Endodermal cell (in vitro differentiated cells): ENCODE results near the gene RXRA. TPM values are rescaled to one million over a fixed set of nuclear protein-coding genes. Genes with fewer than 3 reads are reported as not detected.

ENCODE experiments used
- DNase-seq: peaks from one replicate; pipeline ENCODE4 v3.0.0-alpha.2; 2017
- H3K27ac ChIP-seq: 2 replicates; pipeline ENCODE4 v1.5.1; 2013; ENCODE audit warnings: mild to moderate bottlenecking, low read depth, low read length, moderate library complexity
- H3K27me3 ChIP-seq: 2 replicates; pipeline ENCODE4 v1.6.1; 2013; ENCODE audit warnings: mild to moderate bottlenecking, low read length, moderate library complexity; ENCODE audit not compliant: insufficient read depth, control insufficient read depth, poor library complexity, severe bottlenecking
- H3K36me3 ChIP-seq: 2 replicates; pipeline ENCODE4 v1.7.0; 2013; ENCODE audit warnings: mild to moderate bottlenecking, low read length, moderate library complexity; ENCODE audit not compliant: control insufficient read depth, insufficient read depth
- H3K4me1 ChIP-seq: one replicate; pipeline ENCODE4 v1.7.0; 2013; ENCODE audit warnings: low read length; ENCODE audit not compliant: control insufficient read depth, insufficient read depth
- H3K4me3 ChIP-seq: 2 replicates; pipeline ENCODE4 v1.5.1; 2013; ENCODE audit warnings: mild to moderate bottlenecking, low read length, moderate library complexity
- H3K9ac ChIP-seq: 2 replicates; pipeline ENCODE4 v1.6.1; 2013; ENCODE audit warnings: mild to moderate bottlenecking, low read length, moderate library complexity; ENCODE audit not compliant: poor library complexity, severe bottlenecking; ENCODE audit errors: extremely low read depth
- H3K9me3 ChIP-seq: 2 replicates; pipeline ENCODE4 v1.6.1; 2013; ENCODE audit warnings: mild to moderate bottlenecking, low read length, moderate library complexity; ENCODE audit not compliant: control insufficient read depth
- H3K27ac Mint-ChIP-seq: 2 replicates; pipeline ENCODE4 v1.8.0; 2020; ENCODE audit warnings: mixed read lengths
- H3K27me3 Mint-ChIP-seq: 2 replicates; pipeline ENCODE4 v1.8.0; 2021; ENCODE audit warnings: mild to moderate bottlenecking, mixed read lengths; ENCODE audit not compliant: insufficient read depth
- H3K36me3 Mint-ChIP-seq: 2 replicates; pipeline ENCODE4 v1.8.0; 2020; ENCODE audit warnings: low read depth, mixed read lengths
- H3K4me1 Mint-ChIP-seq: 2 replicates; pipeline ENCODE4 v1.8.0; 2020; ENCODE audit warnings: mixed read lengths
- H3K4me3 Mint-ChIP-seq: 2 replicates; pipeline ENCODE4 v1.8.0; 2020; ENCODE audit warnings: mild to moderate bottlenecking, moderate library complexity, mixed read lengths
- H3K9me3 Mint-ChIP-seq: 2 replicates; pipeline ENCODE4 v1.8.0; 2020; ENCODE audit warnings: mild to moderate bottlenecking, mixed read lengths
- CTCF ChIP-seq: fragments of 200-600 bp; sonication (generic); conservative IDR thresholded peaks from 2 replicates; pipeline ENCODE4 v1.5.0; 2021; ENCODE audit warnings: antibody characterized with exemption, mild to moderate bottlenecking
- WGBS, 2 experiments: methylation state at CpG; one replicate each; pipeline versions ENCODE4 v1.1.5 to v1.1.7; 2013; ENCODE audit warnings: missing lambda C conversion rate in 2 of 2, mixed read lengths in 1 of 2; ENCODE audit not compliant: insufficient coverage in 1 of 2, insufficient read length in 1 of 2; 5-methylcytosine and 5-hydroxymethylcytosine counted together
- total RNA-seq, 2 donors: library from RNA; stranded (reverse); fragmentation: NEBNext Ultra II Directional in 1 of 2; extraction: Animal tissue kit (Norgen Biotek cat#: 25700) in 1 of 2; gene quantifications; 2 replicates in 1 of 2; 3 replicates in 1 of 2; pipeline ENCODE4 v1.2.1, GENCODE V29; 2021

The RXRA gene
- total RNA-seq, 2 donors from 2014 or later = 58.3 to 70.6 TPM

- H3K4me1 Mint-ChIP-seq = peaks cover 26% of the 10 kb centered on the region
- Histone ChIP-seq H3K27ac (no peak overlapping the region), H3K4me1 (peaks cover 34% of the 10 kb centered on the region), H3K9ac (no peak overlapping the region), H3K9me3 (no peaks in the 10 kb centered on the region), H3K36me3 (no peaks in the 10 kb centered on the region), H3K4me3 (no peak overlapping the region), H3K27me3 (no peaks in the 10 kb centered on the region)
- DNase-seq = no peak
- peak overlapping the region; percentile 71 for H3K4me3 Mint-ChIP-seq
- no peaks in the 10 kb centered on the region for H3K27me3 Mint-ChIP-seq
- H3K9me3 Mint-ChIP-seq = no peaks in the 10 kb centered on the region
- 82 to 88% methylated on average over 2 to 5 of the region's 5 CpGs for WGBS, 2 experiments
- no peaks in the 10 kb centered on the region for H3K36me3 Mint-ChIP-seq
- TF ChIP-seq CTCF = no peak
- peak overlapping the region; percentile 76 for H3K27ac Mint-ChIP-seq
Observed at GRCh38 chr9:134329886-134330285, 3.6 kb downstream of the RXRA start.

- Histone ChIP-seq H3K27me3 (no peaks in the 10 kb centered on the region), H3K36me3 (no peaks in the 10 kb centered on the region), H3K4me1 (peaks cover 34% of the 10 kb centered on the region), H3K4me3 (no peak overlapping the region), H3K9me3 (no peaks in the 10 kb centered on the region), H3K9ac (no peak overlapping the region), H3K27ac (no peak overlapping the region)
- no peak overlapping the region for H3K4me3 Mint-ChIP-seq
- no peaks in the 10 kb centered on the region for H3K36me3 Mint-ChIP-seq
- peaks cover 31% of the 10 kb centered on the region for H3K4me1 Mint-ChIP-seq
- no peak for DNase-seq
- WGBS, 2 experiments = 82 to 97% methylated on average over 3 of the region's 3 CpGs
- no peak overlapping the region for H3K27ac Mint-ChIP-seq
- no peak for TF ChIP-seq CTCF
- H3K9me3 Mint-ChIP-seq = no peaks in the 10 kb centered on the region
- H3K27me3 Mint-ChIP-seq = no peaks in the 10 kb centered on the region
Observed at GRCh38 chr9:134330590-134330989, 4.3 kb downstream of the RXRA start.

GRCh38 chr9:134331186-134332025, 5.2 kb downstream of the RXRA start:
- TF ChIP-seq CTCF = no peak
- H3K27me3 ChIP-seq = no peaks in the 10 kb centered on the region
- no peak overlapping the region for H3K9ac ChIP-seq
- peak overlapping the region; percentile 26 for H3K27ac ChIP-seq
- no peaks in the 10 kb centered on the region for H3K36me3 ChIP-seq
- peaks cover 34% of the 10 kb centered on the region for H3K4me1 ChIP-seq
- H3K9me3 Mint-ChIP-seq = no peaks in the 10 kb centered on the region
- H3K4me1 Mint-ChIP-seq = peaks cover 31% of the 10 kb centered on the region
- WGBS, 2 experiments = 94 to 100% methylated on average over 19 to 30 of the region's 30 CpGs
- H3K36me3 Mint-ChIP-seq = no peaks in the 10 kb centered on the region
- H3K27me3 Mint-ChIP-seq = no peaks in the 10 kb centered on the region
- H3K4me3 ChIP-seq = no peak overlapping the region
- peak overlapping the region; percentile 48 for H3K27ac Mint-ChIP-seq
- H3K9me3 ChIP-seq = no peaks in the 10 kb centered on the region
- H3K4me3 Mint-ChIP-seq = no peak overlapping the region
- no peak for DNase-seq
